ENCODE measurements around the gene IGF2R.

DNA sequence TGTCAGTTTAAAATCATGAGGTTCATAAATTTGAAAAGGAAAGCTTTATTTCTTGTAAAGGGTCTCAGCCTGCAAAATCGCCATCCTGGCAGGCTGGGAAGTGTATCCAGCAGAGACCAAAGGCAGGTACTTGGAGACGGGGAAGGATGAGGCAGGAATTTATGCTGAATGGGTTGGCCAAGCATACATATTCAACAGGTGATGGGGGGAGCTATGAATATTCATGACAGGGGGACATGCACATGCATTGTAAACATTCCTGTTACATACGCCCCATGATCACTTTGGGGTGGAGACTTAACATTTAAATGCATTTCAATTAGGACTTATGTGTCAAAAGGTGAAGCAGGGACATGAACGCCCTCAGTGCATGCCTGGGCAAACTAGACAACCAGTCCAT lies 142.9 kb downstream of the IGF2R start:
- no peak for TF ChIP-seq NFIC (IDR thresholded peaks at IDR 0.05)
- no peak for TF ChIP-seq RAD21 (IDR thresholded peaks at IDR 0.05; ENCODE audit: low read depth)
- no peak for TF ChIP-seq CEBPB (IDR thresholded peaks at IDR 0.05)
- no peak for TF ChIP-seq TAF1 (IDR thresholded peaks at IDR 0.05; ENCODE audit: low read depth)
- no peak for TF ChIP-seq YY1 (IDR thresholded peaks at IDR 0.05; ENCODE audit: low read depth)
- TF ChIP-seq, protein P1, sequence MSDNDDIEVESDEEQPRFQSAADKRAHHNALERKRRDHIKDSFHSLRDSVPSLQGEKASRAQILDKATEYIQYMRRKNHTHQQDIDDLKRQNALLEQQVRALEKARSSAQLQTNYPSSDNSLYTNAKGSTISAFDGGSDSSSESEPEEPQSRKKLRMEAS (IDR thresholded peaks at IDR 0.05) = no peak

Data from Ishikawa (cell line).